Measurements from ENCODE around the gene LRFN2.

LRFN2 gene

GRCh38 chr6:40425192-40425919 lies 161.8 kb downstream of the LRFN2 start:
- no peak for FAIRE-seq

GRCh38 chr6:40422046-40422445 lies 165.1 kb downstream of the LRFN2 start:
- FAIRE-seq: no peak

- FAIRE-seq: no peak
These were observed 167.0 kb downstream of the LRFN2 start for GRCh38 chr6:40419946-40420728.

- FAIRE-seq: no peak
These were observed 167.8 kb downstream of the LRFN2 start for GRCh38 chr6:40419377-40419776.

- FAIRE-seq: no peak
These were observed 170.1 kb downstream of the LRFN2 start for GRCh38 chr6:40417031-40417430.

- FAIRE-seq: no peak
These were observed 172.5 kb downstream of the LRFN2 start for GRCh38 chr6:40414617-40415016.

- FAIRE-seq: no peak
These were observed 173.9 kb downstream of the LRFN2 start for GRCh38 chr6:40413239-40413638.

GRCh38 chr6:40411881-40412280 lies 175.3 kb downstream of the LRFN2 start:
- FAIRE-seq: no peak

GRCh38 chr6:40410821-40411220 lies 176.3 kb downstream of the LRFN2 start:
- no peak for FAIRE-seq

GRCh38 chr6:40409716-40410397 lies 177.3 kb downstream of the LRFN2 start:
- FAIRE-seq: no peak

- FAIRE-seq: no peak
These were observed 178.2 kb downstream of the LRFN2 start for GRCh38 chr6:40408786-40409542.

GRCh38 chr6:40407239-40407638 lies 179.9 kb downstream of the LRFN2 start:
- no peak for FAIRE-seq

GRCh38 chr6:40406175-40406574 lies 181.0 kb downstream of the LRFN2 start:
- no peak for FAIRE-seq

GRCh38 chr6:40400738-40401137 lies 186.4 kb downstream of the LRFN2 start:
- no peak for FAIRE-seq

- FAIRE-seq: no peak
These were observed 187.2 kb downstream of the LRFN2 start for GRCh38 chr6:40399888-40400457.

GRCh38 chr6:40398810-40399477 lies 188.2 kb downstream of the LRFN2 start:
- no peak for FAIRE-seq

GRCh38 chr6:40398034-40398691 lies 189.0 kb downstream of the LRFN2 start:
- no peak for FAIRE-seq

- no peak for FAIRE-seq
These were observed 189.7 kb downstream of the LRFN2 start for GRCh38 chr6:40397287-40398033.

GRCh38 chr6:40395698-40396076 lies 191.5 kb downstream of the LRFN2 start:
- no peak for FAIRE-seq

- FAIRE-seq: no peak
These were observed 192.0 kb downstream of the LRFN2 start for GRCh38 chr6:40395066-40395697.

Measured in endometrium (tissue), 2 donors.